IPS DF 4.7 (cell line): Measurements from ENCODE around the gene REP15.
"Not testable (repeated sequence)": the region's sequence is repeated elsewhere in the genome, so short reads cannot be mapped to it uniquely, and the experiment has no call there.

Experiments
- DNase-seq: peaks from one replicate; pipeline ENCODE4 v3.0.0-alpha.2; 2013; ENCODE audit warnings: low spot score; ENCODE audit errors: extremely low read depth

Gene REP15

DNA sequence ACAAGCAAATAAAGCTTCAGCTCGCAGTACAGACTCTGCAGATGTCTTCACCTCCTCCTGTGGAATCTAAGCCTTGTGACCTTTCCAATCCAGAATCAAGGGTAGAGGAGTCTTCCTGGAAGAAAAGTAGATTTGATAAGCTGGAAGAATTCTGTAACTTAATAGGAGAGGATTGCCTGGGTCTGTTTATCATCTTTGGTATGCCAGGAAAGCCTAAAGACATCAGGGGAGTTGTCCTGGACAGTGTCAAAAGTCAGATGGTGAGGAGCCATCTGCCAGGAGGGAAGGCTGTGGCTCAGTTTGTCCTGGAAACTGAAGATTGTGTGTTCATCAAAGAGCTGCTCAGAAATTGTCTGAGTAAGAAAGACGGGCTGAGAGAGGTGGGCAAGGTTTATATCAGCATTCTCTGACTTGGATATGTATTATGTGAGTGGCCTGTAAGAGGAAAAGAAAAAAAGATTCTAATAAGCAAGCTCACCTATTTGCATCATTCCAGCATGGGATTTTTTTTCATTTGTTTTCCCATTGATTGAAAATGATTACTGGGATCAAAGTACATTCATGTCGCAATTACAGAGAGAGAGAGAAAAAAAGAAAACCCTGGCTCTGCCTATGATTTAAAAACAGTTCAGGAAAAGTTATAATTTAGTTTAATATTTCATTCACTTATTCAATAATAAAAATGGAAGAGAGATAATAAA lies 767 bp downstream of the REP15 start:
- no peak for DNase-seq

DNA sequence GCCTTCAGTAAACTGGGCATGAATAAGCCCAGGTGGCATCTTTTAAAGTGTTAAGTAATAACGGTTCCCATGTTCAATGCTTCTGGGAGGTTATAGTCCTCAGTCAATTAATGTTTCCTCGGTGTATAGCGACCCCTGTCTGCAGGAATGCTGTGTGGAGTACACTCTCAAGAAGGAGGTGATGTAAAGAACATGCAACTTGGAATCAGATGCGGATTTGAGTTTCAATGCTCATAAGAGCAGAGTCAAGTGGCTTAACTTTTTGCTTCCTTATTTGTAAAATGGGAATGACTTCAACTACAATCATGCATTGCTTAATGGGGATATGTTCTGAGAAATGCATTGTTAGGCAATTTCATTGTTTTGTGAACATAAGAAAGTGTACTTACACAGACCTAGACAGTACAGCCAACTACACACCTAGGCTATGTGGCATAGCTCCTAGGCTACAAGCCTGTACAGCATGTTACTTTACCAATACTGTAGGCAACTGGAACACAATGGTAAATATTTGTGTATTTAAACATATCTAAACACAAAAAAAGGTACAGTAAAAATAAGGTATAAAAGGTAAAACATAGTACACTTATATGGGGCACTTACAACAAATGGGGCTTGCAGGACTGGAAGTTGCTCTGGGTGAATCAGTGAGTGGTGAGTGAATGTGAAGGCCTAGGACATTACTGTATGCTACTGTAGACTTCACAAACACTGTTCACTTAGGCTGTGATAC lies 7.6 kb downstream of the REP15 start:
- peak; percentile 80 for DNase-seq

DNA sequence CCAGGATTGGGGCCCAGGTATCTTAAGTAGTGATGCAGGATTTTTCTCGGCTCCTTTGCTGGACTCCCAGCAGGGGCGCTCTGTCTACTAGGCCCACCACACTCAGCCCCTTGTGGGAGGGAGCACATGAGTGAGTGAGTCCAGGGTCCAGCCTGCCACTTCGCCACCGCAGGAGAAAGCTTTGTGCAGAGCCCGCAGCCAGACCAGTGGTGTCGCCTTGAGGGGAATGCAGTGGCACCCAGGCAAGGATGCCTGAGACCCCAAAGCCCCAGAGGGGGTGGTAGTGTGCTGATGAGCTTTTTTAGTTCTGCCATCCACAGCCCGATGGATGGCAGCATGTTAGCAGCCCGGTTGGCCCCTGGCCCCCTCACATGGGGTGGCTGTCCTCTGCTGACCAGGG lies 9.0 kb downstream of the REP15 start:
- DNase-seq, result no peak

DNA sequence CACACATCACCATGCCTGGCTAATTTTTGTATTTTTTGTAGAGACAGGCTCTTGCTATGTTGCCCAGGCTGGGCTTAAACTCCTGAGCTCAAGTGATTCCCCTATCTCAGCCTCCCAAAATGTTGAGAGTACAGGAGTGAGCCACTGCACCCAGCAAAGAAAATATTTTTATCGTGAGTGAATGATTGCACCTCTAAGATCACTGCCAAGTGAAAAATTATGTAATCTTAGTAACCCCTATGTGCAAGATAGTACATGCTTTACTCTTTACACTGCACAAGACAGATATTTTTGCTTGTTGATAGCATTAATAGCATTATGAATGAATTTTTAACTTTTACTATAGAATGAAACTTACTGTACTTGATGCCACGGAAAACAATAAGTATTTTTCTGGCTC lies 11.0 kb downstream of the REP15 start:
- DNase-seq, result no peak

DNA sequence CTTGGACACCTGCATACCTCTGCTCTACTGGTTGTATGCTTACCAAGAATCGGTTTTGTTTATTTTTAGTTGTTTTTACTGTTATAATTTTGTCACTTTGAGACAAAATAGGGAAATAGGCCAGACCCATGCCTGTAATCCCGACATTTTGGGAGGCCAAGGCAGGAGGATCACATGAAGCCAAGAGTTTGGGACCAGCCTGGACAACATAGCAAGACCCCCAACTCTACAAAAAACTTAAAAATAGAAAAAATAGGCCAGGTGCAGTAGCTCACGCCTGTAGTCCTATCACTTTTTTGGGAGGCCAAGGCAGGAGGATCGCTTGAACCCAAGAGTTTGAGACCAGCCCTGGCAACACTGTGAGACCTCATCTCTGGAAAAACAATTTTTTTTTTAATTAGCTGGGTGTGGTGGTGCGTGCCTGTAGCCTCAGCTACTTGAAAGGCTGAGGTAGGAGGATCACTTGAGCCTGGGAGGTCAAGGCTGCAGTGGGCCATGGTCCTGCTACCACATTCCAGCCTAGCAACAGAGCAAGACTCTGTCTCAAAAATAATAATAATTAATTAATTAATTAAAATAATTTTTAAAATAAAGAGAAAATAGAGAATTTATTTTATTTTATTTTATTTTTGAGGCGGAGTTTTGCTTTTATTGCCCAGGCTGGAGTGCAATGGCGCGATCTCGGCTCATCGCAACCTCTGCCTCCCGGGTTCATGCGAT lies 13.1 kb downstream of the REP15 start:
- DNase-seq, result no peak

DNA sequence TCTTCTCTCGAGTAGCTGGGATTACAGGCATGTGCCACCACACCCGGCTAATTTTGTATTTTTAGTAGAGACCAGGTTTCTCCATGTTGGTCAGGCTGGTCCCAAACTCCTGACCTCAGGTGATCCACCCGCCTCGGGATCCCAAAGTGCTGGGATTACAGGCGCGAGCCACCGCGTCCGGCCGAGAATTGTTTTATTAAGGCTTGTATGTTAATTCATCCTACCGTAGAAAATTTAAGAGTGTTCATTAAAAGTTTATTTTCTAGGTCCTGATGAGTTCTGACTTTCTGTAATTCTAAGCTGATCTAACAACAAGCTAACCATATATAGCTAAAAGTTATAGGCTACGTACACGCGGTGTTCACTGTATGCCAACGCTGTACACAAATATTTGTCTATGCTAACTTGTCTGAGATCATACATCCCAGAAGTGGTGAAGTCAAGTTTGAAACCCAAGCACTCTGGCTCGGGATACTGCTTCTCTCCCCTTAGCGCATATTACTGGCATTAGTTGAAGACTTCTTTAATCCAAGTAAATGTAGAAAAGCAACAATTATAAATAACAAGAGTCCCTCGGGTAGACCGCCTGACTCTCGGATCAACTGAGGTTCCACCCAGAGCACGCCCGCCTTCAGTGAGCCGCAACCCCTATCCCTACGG lies 13.8 kb downstream of the REP15 start:
- DNase-seq, result no peak

DNA sequence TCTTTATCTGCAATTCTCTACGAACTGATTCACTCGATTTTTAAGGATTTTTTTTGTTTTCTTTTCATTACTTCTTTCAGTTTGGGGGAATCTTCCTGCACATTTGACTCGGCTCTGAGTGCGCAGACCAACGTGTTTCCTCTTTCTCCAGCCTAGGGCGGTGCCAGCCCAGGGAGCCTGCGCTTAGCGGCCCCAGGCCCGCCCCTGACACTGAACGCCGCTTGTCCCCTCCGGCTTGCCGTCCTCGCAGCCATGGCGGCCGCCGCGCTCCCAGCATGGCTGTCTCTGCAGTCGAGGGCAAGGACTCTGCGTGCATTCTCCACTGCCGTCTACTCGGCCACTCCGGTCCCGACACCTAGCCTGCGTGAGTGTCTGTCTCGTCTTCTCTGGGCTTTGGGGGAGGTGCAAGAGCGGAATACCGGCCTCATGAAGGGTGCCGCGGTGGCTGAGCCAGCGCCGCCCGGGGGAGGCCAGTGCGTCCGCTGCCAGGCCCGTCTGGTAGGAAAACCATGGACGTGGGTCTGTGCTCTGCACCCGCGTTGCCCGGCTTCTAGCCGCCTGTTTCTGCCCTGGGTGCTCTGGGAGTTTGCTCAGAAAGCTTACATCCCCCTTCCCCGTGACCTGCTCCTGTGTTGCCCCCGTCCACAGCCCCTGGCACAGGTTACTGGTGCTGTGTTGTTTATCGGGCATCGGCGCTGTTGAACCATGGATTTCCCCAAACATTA lies 14.5 kb downstream of the REP15 start, which contains the start of gene MRPS35:
MRPS35 (plus strand) TSS at position 241 of the 725 bp plus-strand sequence; CDS start at position 253, 12 bp downstream.
- DNase-seq, result no peak

DNA sequence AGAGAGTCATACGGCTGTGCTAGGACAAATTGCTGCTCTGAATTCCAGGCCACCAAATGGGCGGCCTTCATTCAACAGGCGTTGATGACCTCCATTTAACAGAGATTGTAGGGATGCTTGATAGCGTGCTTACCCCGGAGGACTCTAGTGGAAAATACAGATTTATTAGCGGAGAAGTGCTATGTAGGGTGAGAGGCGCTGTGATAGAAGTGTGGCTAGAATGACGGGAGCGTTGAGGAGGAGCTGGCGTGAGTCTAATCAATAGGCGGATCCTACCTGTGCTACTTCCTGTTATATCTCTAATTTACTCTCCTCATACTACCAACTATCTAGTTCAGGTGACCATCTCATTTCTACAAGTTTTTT lies 15.1 kb downstream of the REP15 start:
- no peak for DNase-seq

DNA sequence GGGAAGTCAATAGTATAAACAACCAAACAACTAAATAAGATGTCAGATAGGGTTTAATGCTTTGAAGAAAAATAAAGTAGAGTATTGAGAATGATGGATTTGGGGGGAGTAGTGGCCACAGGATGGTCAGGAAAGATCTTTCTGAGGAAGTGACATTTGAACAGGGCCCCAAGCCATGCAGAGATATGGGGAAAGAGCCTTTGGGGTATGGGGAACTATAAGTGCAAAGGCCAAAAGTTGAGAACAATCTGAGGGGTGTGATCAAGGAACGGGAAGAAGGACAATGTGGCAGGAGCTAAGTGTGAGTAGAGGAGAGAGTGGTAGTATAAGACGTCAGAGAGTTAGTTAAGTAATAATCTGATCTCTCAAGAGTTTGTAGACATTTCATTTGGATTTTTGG lies 15.7 kb downstream of the REP15 start:
- no peak for DNase-seq

DNA sequence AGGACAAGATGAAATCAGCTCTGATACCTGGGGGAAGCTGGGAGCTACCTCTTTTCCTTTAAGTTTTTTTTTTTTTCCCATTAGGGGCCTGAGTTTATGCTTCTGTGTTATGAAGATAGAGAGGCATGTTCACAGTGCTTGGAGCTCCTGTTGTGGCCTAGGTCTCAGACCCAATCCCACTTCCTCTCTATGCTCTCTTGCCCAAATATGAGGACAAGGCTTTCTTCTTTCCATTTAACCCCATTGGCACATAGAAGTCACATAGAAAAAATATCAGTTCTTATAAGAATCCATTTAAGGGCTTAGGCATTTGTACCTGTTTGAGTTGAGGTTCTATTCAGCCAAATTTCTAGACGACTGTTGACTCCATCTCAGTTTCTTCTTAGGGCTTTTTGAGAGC lies 27.0 kb downstream of the REP15 start:
- no peak for DNase-seq

DNA sequence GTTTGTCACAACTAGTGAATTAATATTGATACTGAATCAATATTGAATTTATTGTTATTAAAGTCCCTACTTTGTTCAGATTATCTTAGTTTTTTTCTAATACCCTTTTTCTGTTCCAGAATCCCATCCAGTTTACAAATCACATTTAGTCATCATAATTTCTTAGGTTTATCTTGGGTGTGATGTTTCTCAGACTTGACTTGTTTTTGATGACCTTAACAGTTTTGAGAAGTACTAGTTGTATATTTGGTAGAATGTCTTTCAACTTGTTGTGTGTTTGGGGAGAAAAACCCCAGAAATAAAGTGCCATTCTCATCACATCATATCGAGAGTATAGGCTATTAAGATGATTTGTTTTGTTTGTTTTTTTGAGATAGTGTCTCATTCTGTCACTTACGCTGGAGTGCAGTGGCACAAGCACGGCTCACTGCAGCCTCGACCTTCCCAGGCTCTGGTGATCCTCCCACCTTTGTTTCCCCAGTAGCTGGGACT lies 33.9 kb downstream of the REP15 start:
- no peak for DNase-seq

DNA sequence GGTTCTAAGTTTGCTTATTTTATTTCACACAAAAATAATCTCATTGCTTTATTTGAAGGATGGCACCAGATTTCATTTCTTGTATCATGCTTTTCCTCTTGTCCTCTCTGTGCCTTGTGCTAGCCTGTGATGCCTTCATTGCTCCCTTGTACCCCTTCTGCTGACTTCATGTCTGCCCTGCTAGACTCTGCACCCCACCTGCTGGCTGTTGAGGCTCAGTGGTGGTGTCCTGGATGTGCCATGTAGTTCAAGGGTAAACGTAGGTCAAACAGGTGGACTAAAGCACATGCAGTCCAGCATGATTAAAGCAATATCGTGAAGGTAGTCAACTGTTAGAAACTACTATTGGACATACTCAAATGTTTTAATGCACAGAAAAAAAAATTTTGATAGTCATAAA lies 36.0 kb downstream of the REP15 start:
- no peak for DNase-seq

DNA sequence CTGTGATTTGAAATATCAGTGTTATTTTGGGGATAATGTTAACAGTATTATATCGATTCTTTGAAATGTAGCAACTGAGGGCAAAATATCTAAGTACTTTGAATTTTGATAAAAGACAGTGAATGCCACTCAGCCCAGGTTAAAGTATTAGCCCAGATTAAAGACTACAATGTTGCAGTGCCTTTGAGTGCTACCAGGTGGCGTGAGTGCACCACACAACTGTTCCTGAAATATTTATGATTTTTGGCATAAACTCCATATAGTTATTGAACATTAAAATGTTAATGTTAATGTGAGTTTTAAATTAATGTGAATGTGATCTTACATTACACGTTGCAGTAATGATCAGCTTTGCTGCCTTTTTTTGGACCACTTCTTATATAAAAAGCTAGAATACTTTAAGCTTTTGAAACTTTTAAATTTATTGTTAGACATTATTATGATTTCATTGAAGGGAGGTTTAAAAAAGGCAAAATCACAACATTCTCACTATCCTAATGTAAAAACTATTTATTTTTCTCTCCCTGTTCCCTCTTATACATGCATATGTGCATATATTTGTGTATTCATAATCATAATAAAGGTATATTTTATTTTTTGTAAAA lies 36.9 kb downstream of the REP15 start:
- DNase-seq, result no peak

DNA sequence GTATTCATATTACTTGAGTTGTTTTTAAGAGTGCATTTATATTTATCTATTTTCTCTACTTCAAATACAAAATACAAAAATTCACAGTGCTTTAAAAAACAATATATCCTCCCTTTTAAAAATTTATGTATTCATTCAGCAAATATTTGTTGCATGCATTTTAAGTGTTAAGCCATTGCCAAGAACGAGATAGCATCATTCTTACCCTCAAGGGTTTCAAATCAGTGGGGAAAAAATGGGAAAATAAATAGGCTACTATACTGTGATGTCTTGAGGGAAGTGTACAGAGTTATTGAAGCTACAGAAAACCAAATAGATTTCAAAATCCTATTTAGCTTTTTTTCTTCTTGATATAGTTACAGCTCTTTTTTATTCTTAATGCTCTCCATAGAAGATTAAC lies 37.5 kb downstream of the REP15 start:
- DNase-seq, result no peak

DNA sequence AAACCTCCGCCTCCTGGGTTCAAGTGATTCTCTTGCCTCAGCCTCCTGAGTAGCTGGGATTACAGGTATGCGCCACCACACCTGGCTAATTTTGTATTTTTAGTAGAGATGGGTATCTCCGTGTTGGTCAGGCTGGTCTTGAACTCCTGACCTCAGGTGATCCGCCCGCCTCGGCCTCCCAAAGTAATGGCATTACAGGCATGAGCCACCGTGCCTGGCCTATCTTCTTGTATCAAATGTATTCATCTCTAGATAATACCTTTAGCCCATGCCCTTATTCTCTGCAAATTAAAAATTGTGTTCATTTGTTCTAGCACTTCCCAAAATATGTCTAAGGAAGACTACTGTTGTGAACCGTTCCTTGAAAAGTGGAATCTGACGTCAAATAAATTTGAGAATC lies 38.1 kb downstream of the REP15 start:
- DNase-seq, result not testable (repeated sequence)

DNA sequence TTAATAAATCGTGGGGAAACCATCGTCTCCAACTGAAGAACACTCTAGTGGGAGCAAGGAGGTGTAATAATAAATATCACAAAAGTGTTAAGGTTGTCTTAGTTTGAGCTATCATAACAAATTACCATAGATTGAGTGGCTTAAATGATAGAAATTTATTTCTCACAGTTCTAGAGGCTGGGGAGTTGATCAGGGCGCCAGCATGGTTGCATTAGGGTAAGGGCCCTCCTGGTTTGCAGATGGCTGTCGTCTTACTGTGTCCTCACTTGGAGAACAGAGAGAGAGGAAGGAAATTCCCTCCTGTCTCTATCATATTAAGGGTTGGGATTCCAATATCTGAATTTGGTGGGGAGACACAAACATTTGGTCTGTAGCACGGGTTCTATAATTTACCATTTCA lies 47.4 kb downstream of the REP15 start:
- DNase-seq, result no peak

DNA sequence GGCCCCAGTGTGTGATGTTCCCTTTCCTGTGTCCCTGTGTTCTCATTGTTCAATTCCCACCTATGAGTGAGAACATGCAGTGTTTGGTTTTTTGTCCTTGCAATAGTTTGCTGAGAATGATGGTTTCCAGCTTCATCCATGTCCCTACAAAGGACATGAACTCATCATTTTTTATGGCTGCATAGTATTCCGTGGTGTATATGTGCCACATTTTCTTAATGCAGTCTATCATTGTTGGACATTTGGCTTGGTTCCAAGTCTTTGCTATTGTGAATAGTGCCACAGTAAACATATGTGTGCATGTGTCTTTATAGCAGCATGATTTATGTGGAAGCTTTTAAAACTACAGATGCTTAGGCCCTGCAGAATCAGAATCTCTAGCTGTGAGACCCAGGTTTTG lies 49.5 kb downstream of the REP15 start:
- DNase-seq, result not testable (repeated sequence)
